ENCODE results near the gene PRF1. TPM values are rescaled to one million over a fixed set of nuclear protein-coding genes. Genes with fewer than 3 reads are reported as not detected.

Gene PRF1
- polyA plus RNA-seq, 1 experiment = not detected

DNA sequence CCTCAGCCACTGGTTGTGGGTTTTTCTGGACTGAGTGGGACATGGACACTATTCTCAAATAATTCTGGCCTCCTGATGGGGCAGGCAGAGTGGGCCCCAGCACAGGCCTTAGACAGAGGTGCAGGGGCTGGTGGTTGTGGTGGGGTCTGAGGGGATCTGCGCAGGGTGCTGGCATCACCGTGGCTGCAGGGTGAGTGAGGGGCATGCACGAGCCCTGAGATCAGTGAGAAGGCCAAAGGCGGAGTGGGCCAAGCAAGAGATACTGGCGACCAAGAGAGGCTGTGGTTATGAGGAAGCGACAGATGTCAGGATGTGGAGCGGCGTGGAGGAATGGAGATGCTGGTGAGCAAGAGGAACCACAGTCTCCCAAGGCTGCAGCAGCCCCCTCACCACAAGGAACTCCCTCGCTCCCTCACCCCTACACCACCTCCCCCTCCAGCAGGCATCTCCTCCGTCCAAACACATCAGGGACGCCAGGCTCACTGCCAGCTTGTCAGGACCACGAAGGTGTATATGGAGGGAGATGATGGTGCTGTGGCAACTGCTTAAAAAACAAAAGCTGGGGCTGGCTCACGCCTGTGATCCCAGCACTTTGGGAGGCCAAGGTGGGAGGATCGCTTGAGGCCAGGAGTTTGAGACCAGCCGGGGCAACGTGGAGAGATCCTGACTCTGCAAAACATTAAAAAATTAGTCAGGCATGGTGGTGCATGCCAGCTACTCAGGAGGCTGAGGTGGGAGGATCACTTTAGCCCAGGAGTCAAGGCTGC lies 9.6 kb downstream of the PRF1 start:
- no peak for DNase-seq (ENCODE audit: low read depth, low spot score)
- peaks cover 42% of the 10 kb centered on the region for H3K27me3 ChIP-seq (ENCODE audit: control insufficient read depth, insufficient read depth, low read length)
- ChIA-PET POLR2A (no interaction called here), CTCF (no interaction called here)
- H3K9me3 ChIP-seq (ENCODE audit: control insufficient read depth, insufficient read depth, low read length) = no peaks in the 10 kb centered on the region
- no peak overlapping the region for H3K27ac ChIP-seq (ENCODE audit: low read depth, low read length)
- TF ChIP-seq, protein P1, sequence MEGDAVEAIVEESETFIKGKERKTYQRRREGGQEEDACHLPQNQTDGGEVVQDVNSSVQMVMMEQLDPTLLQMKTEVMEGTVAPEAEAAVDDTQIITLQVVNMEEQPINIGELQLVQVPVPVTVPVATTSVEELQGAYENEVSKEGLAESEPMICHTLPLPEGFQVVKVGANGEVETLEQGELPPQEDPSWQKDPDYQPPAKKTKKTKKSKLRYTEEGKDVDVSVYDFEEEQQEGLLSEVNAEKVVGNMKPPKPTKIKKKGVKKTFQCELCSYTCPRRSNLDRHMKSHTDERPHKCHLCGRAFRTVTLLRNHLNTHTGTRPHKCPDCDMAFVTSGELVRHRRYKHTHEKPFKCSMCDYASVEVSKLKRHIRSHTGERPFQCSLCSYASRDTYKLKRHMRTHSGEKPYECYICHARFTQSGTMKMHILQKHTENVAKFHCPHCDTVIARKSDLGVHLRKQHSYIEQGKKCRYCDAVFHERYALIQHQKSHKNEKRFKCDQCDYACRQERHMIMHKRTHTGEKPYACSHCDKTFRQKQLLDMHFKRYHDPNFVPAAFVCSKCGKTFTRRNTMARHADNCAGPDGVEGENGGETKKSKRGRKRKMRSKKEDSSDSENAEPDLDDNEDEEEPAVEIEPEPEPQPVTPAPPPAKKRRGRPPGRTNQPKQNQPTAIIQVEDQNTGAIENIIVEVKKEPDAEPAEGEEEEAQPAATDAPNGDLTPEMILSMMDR (IDR thresholded peaks at IDR 0.05; ENCODE audit: low read depth, low read length) = no peak
- no peak overlapping the region for H3K4me3 ChIP-seq (ENCODE audit: low read depth, low read length)

DNA sequence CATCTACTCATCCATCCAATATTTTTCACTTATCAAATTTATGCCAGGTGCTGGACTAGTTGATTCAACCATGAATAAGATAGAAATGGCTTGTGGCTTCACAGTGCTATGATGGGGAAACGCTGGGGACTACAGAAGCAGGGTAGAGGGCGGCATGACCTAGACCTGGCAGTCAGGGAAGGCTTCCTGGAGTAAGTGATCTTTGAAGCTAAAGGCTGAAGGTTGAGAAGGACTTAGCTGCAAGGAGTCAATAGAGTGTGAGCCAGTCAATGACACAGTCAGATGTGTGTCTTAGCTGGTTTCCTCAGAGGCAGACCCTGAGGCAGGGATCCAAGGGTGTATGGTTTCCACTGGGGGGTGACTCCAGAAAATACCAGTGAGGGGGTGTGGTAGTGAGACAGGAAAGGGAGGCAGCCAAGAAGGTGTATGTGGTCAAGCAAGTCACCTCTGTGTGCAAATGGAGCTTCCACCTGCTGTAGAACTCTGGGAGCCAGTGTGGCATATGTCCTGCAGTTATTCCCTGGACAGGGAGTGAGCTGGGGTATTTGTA lies 10.3 kb downstream of the PRF1 start:
- Histone ChIP-seq H3K27ac (ENCODE audit: low read depth, low read length) (no peak overlapping the region), H3K27me3 (ENCODE audit: control insufficient read depth, insufficient read depth, low read length) (peaks cover 42% of the 10 kb centered on the region), H3K9me3 (ENCODE audit: control insufficient read depth, insufficient read depth, low read length) (no peaks in the 10 kb centered on the region), H3K4me3 (ENCODE audit: low read depth, low read length) (no peak overlapping the region)
- TF ChIP-seq, protein P1 (IDR thresholded peaks at IDR 0.05; ENCODE audit: low read depth, low read length) = no peak
- CTCF ChIA-PET = no interaction called here
- DNase-seq (ENCODE audit: low read depth, low spot score) = no peak
- POLR2A ChIA-PET = no interaction called here

DNA sequence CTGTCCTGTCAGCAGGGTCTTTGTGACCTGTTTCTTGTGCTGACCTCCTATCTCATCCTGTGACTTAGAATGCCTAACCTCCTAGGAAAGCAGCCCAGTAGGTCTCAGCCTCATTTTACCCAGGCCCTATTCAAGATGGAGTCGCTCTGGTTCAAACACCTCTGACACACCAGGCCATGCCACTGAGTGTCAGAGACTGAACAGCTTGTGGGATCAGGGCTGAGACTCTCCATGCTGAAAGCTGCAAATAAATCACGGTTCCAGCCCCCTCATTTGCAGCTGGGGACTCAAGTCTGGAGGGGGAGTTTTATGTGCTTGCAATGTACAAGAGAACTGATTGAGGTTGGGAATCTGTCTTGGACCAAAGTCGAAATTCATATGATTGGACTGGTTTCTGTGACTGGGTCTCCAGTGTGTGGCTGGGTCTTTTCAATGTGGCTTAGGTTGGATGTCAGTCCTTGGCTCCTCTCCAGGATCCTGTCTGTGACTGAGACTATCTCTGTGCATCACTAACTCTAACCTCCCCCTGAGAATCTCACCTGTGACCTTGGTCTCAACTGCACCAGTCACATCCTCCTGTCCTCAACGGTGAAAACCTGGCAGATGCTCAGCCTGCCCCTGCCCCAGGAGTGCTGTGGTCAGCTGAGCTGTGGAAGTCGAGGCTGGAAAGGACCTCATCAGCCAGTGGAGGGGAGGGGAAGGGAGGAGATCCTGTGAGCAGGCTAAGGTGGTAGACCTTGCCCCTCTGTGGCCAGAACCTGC lies 11.7 kb downstream of the PRF1 start:
- ChIA-PET CTCF (interaction anchor here (1.2 kb wide), 1 partner anchor 31 kb away, joined by 3 read pairs; no protein-coding TSS in a partner anchor), POLR2A (no interaction called here)
- H3K27ac ChIP-seq (ENCODE audit: low read depth, low read length) = no peak overlapping the region
- no peaks in the 10 kb centered on the region for H3K9me3 ChIP-seq (ENCODE audit: control insufficient read depth, insufficient read depth, low read length)
- TF ChIP-seq, protein P1 (IDR thresholded peaks at IDR 0.05; ENCODE audit: low read depth, low read length) = no peak
- peaks cover 48% of the 10 kb centered on the region for H3K27me3 ChIP-seq (ENCODE audit: control insufficient read depth, insufficient read depth, low read length)
- no peak overlapping the region for H3K4me3 ChIP-seq (ENCODE audit: low read depth, low read length)
- DNase-seq (ENCODE audit: low read depth, low spot score) = no peak

DNA sequence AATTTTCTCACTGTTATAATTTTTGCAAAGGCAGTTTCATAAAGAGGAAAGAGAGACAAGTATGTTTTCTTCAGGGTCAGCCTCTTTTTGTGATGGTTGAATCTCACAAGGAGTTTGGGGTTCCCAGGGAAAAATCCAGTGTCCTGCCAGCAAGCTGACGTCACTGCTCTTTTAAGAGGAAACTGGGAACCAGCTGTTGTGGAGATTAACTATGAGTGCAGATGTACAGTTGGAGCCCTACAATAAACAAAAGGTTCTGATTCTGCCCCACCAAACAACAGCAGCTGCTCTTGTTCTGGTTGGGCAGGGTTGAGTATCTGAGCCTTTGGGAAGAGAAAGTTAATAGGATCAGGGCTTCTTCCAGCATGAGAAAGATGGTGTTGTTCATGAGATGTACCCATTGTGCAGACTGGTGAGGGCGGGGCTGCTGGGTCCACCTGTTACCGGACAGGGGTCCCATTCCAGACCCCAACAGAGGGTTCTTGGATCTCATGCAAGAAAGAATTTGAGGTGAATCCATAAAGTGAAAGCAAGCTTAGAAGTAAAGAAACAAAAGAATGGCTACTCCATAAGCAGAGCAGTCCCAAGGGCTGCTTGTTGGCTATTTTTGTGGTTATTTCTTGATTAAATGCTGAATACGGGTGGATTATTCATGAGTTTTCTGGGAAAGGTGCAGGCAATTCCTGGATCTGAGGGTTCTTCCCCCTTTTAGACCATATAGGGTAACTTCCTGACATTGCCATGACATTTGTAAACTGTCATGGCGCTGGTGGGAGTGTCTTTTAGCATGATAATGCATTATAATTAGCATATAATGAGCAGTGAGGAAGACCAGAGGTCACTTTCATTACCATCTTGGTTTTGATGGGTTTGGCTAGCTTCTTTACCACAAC lies 12.5 kb downstream of the PRF1 start:
- POLR2A ChIA-PET = interaction anchor here (0.8 kb wide), 1 partner anchor 10 kb away, joined by 3 read pairs; no protein-coding TSS in a partner anchor
- no peak overlapping the region for H3K4me3 ChIP-seq (ENCODE audit: low read depth, low read length)
- CTCF ChIA-PET = interaction anchor here (1.2 kb wide), 1 partner anchor 31 kb away, joined by 3 read pairs; no protein-coding TSS in a partner anchor
- peak overlapping the region; percentile 57 for H3K27ac ChIP-seq (ENCODE audit: low read depth, low read length)
- peak; percentile 78 for DNase-seq (ENCODE audit: low read depth, low spot score)
- H3K9me3 ChIP-seq (ENCODE audit: control insufficient read depth, insufficient read depth, low read length) = no peaks in the 10 kb centered on the region
- TF ChIP-seq, protein P1 (IDR thresholded peaks at IDR 0.05; ENCODE audit: low read depth, low read length) = no peak
- H3K27me3 ChIP-seq (ENCODE audit: control insufficient read depth, insufficient read depth, low read length) = peaks cover 50% of the 10 kb centered on the region

Data from AG04450 (cell line).